ENCODE results near the gene GBP5. TPM values are rescaled to one million over a fixed set of nuclear protein-coding genes. Genes with fewer than 3 reads are reported as not detected.
A peak's percentile ranks its signal among the peaks of the same experiment; 100 is the strongest.

Gene GBP5
- polyA plus RNA-seq, 3 donors = 9.8 to 36.4 (median 16.9) TPM

GRCh38 chr1:89277725-89278124 is 5.1 kb upstream of the GBP5 start:
- no peak overlapping the region for H3K27ac ChIP-seq (ENCODE audit: low read depth in 1 of 2, low read length in 2 of 2)
- H3K36me3 Mint-ChIP-seq = peaks cover 4% of the 10 kb centered on the region in 2 donors
- H3K9me3 Mint-ChIP-seq = peaks cover 0 to 10% (median 7%) of the 10 kb centered on the region in 7 donors
- no peak overlapping the region for H3K4me2 ChIP-seq (replicated peaks; ENCODE audit: extremely low read depth, low read length, poor library complexity, severe bottlenecking)
- no peaks in the 10 kb centered on the region for H3K79me2 ChIP-seq (ENCODE audit: insufficient read depth, low read length)
- no peak overlapping the region for H3K27ac Mint-ChIP-seq
- WGBS (ENCODE audit: insufficient coverage) = no CpG with 5 or more reads among the region's 3 CpGs
- no peak for TF ChIP-seq CTCF (IDR thresholded peaks at IDR 0.05)
- no peak overlapping the region for H2AFZ ChIP-seq (ENCODE audit: insufficient read depth, low read depth, low read length, poor library complexity, severe bottlenecking)
- H3K27me3 Mint-ChIP-seq (ENCODE audit: low read depth in 3 of 3) = no peaks in the 10 kb centered on the region
- no peaks in the 10 kb centered on the region for H4K20me1 ChIP-seq (ENCODE audit: insufficient read depth, low read length)
- DNase-seq = peak in 1 of 3 donors; percentile 10
- H3K4me3 ChIP-seq (replicated peaks in 1 of 3; ENCODE audit: low read depth in 2 of 3, low read length in 3 of 3) = no peak overlapping the region
- H3K9ac ChIP-seq (ENCODE audit: insufficient read depth, low read length, poor library complexity, severe bottlenecking) = no peak overlapping the region
- H3K4me1 ChIP-seq (ENCODE audit: control insufficient read depth in 1 of 2, insufficient read depth in 2 of 2, low read length in 2 of 2) = peaks cover 19 to 25% of the 10 kb centered on the region in 2 donors
- H3K36me3 ChIP-seq (replicated peaks in 1 of 2; ENCODE audit: control insufficient read depth in 1 of 2, insufficient read depth in 2 of 2, low read length in 2 of 2) = no peaks in the 10 kb centered on the region
- H3K9me3 ChIP-seq (replicated peaks in 1 of 2; ENCODE audit: control insufficient read depth in 1 of 2, insufficient read depth in 1 of 2, low read length in 2 of 2) = peaks cover 0 to 7% of the 10 kb centered on the region in 2 donors
- intact Hi-C loops (cut with micrococcal nuclease) = no loop called here
- no peaks in the 10 kb centered on the region for H3K27me3 ChIP-seq (ENCODE audit: control insufficient read depth in 2 of 2, insufficient read depth in 2 of 2, low read length in 2 of 2)
- no peak overlapping the region for H3K4me3 Mint-ChIP-seq
- peaks cover 32% of the 10 kb centered on the region for H3K4me1 Mint-ChIP-seq

DNA sequence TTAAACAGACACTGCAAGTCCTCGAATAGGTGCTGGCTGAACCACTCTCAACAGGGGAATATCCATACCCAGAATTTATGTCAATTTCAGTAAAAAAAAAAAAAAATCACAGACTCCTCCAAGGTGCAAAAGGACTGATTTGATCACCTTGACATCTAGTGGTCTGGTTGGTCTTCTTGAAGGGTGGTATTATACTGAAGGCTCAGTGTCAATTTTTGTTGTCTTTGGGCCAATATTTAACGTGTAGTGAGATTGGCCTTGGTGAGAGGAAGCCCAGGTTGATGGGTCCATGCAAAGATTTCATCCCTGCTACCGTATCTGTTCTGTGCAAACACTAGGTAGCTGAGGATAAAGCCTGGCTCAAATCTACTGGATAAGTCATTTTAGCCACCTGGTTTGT is 4.0 kb upstream of the GBP5 start:
- no peak for DNase-seq
- no peaks in the 10 kb centered on the region for H4K20me1 ChIP-seq (ENCODE audit: insufficient read depth, low read length)
- Mint-ChIP-seq H3K27me3 (ENCODE audit: low read depth in 3 of 3) (no peaks in the 10 kb centered on the region), H3K27ac (no peak overlapping the region), H3K9me3 (peaks cover 0 to 12% (median 10%) of the 10 kb centered on the region in 7 donors), H3K4me3 (no peak overlapping the region), H3K36me3 (peaks cover 4% of the 10 kb centered on the region in 2 donors), H3K4me1 (peaks cover 39% of the 10 kb centered on the region)
- H3K4me2 ChIP-seq (replicated peaks; ENCODE audit: extremely low read depth, low read length, poor library complexity, severe bottlenecking) = no peak overlapping the region
- no peaks in the 10 kb centered on the region for H3K27me3 ChIP-seq (ENCODE audit: control insufficient read depth in 2 of 2, insufficient read depth in 2 of 2, low read length in 2 of 2)
- H3K36me3 ChIP-seq (replicated peaks in 1 of 2; ENCODE audit: control insufficient read depth in 1 of 2, insufficient read depth in 2 of 2, low read length in 2 of 2) = no peaks in the 10 kb centered on the region
- no peaks in the 10 kb centered on the region for H3K79me2 ChIP-seq (ENCODE audit: insufficient read depth, low read length)
- no peak overlapping the region for H3K9ac ChIP-seq (ENCODE audit: insufficient read depth, low read length, poor library complexity, severe bottlenecking)
- WGBS (ENCODE audit: insufficient coverage) = 20% methylated on average over 1 of the region's 3 CpGs
- TF ChIP-seq CTCF (IDR thresholded peaks at IDR 0.05) = no peak
- intact Hi-C loops (cut with micrococcal nuclease) = no loop called here
- H3K27ac ChIP-seq (ENCODE audit: low read depth in 1 of 2, low read length in 2 of 2) = no peak overlapping the region
- peaks cover 19 to 31% of the 10 kb centered on the region in 2 donors for H3K4me1 ChIP-seq (ENCODE audit: control insufficient read depth in 1 of 2, insufficient read depth in 2 of 2, low read length in 2 of 2)
- peaks cover 0 to 7% of the 10 kb centered on the region in 2 donors for H3K9me3 ChIP-seq (replicated peaks in 1 of 2; ENCODE audit: control insufficient read depth in 1 of 2, insufficient read depth in 1 of 2, low read length in 2 of 2)
- no peak overlapping the region for H3K4me3 ChIP-seq (replicated peaks in 1 of 3; ENCODE audit: low read depth in 2 of 3, low read length in 3 of 3)
- no peak overlapping the region for H2AFZ ChIP-seq (ENCODE audit: insufficient read depth, low read depth, low read length, poor library complexity, severe bottlenecking)

All from CD14-positive monocyte (primary cell).